Measurements from ENCODE around the gene ABHD14A. TPM values are rescaled to one million over a fixed set of nuclear protein-coding genes. Genes with fewer than 3 reads are reported as not detected.

The ABHD14A gene
- total and polyA plus RNA-seq, 2 of the 4 experiments (the other 2 are of a cell fraction): 3.4 to 10.0 TPM

DNA sequence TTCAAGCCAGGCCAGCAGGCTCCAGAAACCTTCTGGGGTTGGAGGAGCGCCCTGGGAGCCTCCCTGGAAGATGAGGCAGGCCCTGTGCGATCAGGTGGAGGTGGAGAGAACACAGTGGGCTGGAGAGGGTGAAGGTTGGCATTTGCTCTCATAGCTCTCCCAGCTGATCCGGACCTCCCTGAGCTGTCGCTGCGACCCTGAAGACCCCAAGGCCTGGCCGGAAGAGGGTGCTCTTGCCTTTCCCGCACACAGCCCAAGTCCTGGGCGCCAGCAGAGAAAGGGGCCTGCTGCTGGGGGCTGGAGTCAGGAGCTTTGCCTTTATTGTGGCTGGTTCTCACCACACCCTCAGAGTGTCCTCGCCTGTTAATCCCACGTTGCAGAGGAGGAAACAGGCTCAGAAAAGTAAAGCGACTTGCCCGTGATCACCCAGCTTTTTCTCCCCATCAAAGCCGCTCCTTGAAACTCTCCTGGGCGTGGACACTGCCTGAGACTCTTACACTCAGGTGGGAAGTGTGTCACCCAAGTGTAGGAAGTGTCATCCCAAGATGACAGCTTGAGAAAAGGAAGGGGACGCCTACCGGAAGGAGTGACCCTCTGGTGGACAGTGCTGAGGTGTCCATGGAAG is 29.4 kb downstream of the ABHD14A start:
- dilution Hi-C loops (cut with HindIII; ENCODE audit: low sequenced_read_pairs, unreplicated experiment) (no loop called here), in situ Hi-C loops (cut with MboI; ENCODE audit: low sequenced_read_pairs) (loop anchor here (5.0 kb wide), 1 partner anchor 123 kb away; no protein-coding TSS in a partner anchor), intact Hi-C loops (cut with micrococcal nuclease) (loop anchor here (1.0 to 5.0 kb wide), 2 partner anchors 49 to 333 kb away; no protein-coding TSS in a partner anchor)
- H4K5ac ChIP-seq (ENCODE audit: low read depth, low read length): no peak overlapping the region
- no peak overlapping the region for H2BK20ac ChIP-seq (ENCODE audit: low read depth, low read length)
- H3K18ac ChIP-seq (ENCODE audit: low read depth, low read length): no peak overlapping the region
- H3K56ac ChIP-seq (ENCODE audit: extremely low read depth, insufficient read depth, low read length): no peak overlapping the region
- H3K9ac ChIP-seq (ENCODE audit: low read depth, low read length): no peak overlapping the region
- H2AK5ac ChIP-seq (ENCODE audit: low read depth, low read length): peak overlapping the region; percentile 83; the same call in 1 of the 2 replicates
- WGBS, 2 experiments (ENCODE audit: extremely low coverage in 2 of 2, insufficient read length in 1 of 2): 37% methylated on average over 5 of the region's 16 CpGs; no CpG with 5 or more reads in 1 of the 2 experiments
- DNase-seq (peak; percentile 48), ATAC-seq (ENCODE audit: low read depth) (peak; percentile 63)
- no peaks in the 10 kb centered on the region for H3K9me3 ChIP-seq (ENCODE audit: control insufficient read depth, insufficient read depth, low read length)
- peak overlapping the region; percentile 91 for H2AFZ ChIP-seq (replicated peaks; ENCODE audit: low read length, poor library complexity)
- H4K20me1 ChIP-seq (ENCODE audit: insufficient read depth, low read length): no peaks in the 10 kb centered on the region
- peak; percentile 84 for TF ChIP-seq SMC3 (IDR thresholded peaks at IDR 0.05; ENCODE audit: low read depth, low read length)
- peak; percentile 17; the same call in 1 of the 2 replicates for TF ChIP-seq MAZ (IDR thresholded peaks at IDR 0.05; ENCODE audit: borderline replicate concordance, low read depth, low read length)
- TF ChIP-seq NFE2L2 (IDR thresholded peaks at IDR 0.05; ENCODE audit: low read depth, low read length): no peak
- peak; percentile 87 for TF ChIP-seq RAD21 (IDR thresholded peaks at IDR 0.05; ENCODE audit: low read length)
- peak; percentile 78 for TF ChIP-seq CTCF (conservative IDR thresholded peaks at IDR 0.05; ENCODE audit: low read depth, low read length)
- H3K27me3 ChIP-seq (ENCODE audit: control insufficient read depth, insufficient read depth, low read length): no peaks in the 10 kb centered on the region
- H2BK120ac ChIP-seq (ENCODE audit: low read depth, low read length): peak overlapping the region; percentile 63; the same call in 1 of the 2 replicates
- BruUV-seq (replicated peaks): no TSS peak
- ChIA-PET CTCF (interaction anchor here (0.6 to 3.2 kb wide), 13 partner anchors 8 to 216 kb away, joined by 3 to 28 read pairs (median 4); partner anchors contain the start of genes DUSP7 and RRP9), POLR2A (ENCODE audit: unreplicated experiment) (no interaction called here)
- H4K91ac ChIP-seq (ENCODE audit: insufficient read depth, low read depth, low read length): no peak overlapping the region
- peaks cover 11% of the 10 kb centered on the region for H3K4me1 ChIP-seq (ENCODE audit: control insufficient read depth, insufficient read depth, low read length)
- no peaks in the 10 kb centered on the region for H3K36me3 ChIP-seq (ENCODE audit: control insufficient read depth, insufficient read depth, low read length)
- no peaks in the 10 kb centered on the region for H3K9me1 ChIP-seq (ENCODE audit: insufficient read depth, low read length)
- H3K79me1 ChIP-seq (ENCODE audit: low read depth in 1 of 2, low read length in 2 of 2): no peaks in the 10 kb centered on the region
- H2AK9ac ChIP-seq (replicated peaks; ENCODE audit: low read depth, low read length, poor library complexity): peak overlapping the region; percentile 83
- no peak overlapping the region for H2BK5ac ChIP-seq (ENCODE audit: low read depth, low read length, poor library complexity, severe bottlenecking)
- H3K4me3 ChIP-seq (ENCODE audit: insufficient read depth, low read depth, low read length): no peak overlapping the region
- peak overlapping the region; percentile 73; the same call in 1 of the 2 replicates for H3K4ac ChIP-seq (ENCODE audit: low read depth, low read length)
- no peak overlapping the region for H3K4me2 ChIP-seq (ENCODE audit: low read depth, low read length)
- H2BK15ac ChIP-seq (ENCODE audit: low read depth, low read length): no peak overlapping the region; the same call in 2 of the 3 replicates
- no peak overlapping the region for H3K14ac ChIP-seq (replicated peaks; ENCODE audit: low read depth, low read length)
- H3K27ac ChIP-seq (ENCODE audit: insufficient read depth, low read length): no peak overlapping the region
- H4K8ac ChIP-seq (ENCODE audit: low read depth in 2 of 2, low read length in 2 of 2): peak overlapping the region in 1 of 2 experiments; percentile 37; a peak in 1 of 4 replicates
- H3K23ac ChIP-seq (ENCODE audit: low read depth, low read length): no peak overlapping the region
